Esophagus mucosa (tissue), 1 donor: ENCODE data around the gene GSK3B. TPM values are rescaled to one million over a fixed set of nuclear protein-coding genes. Genes with fewer than 3 reads are reported as not detected.
"Not testable (repeated sequence)": the region's sequence is repeated elsewhere in the genome, so short reads cannot be mapped to it uniquely, and the experiment has no call there.

Experiments used
- ATAC-seq: fragments of 200-7000 bp; cut with Tn5 transposase; one replicate; pipeline ENCODE4 v1.9.1; 2020
- total RNA-seq: library from RNA; stranded (reverse); gene quantifications from one replicate; pipeline ENCODE4 v1.2.4, GENCODE V29; 2023
- donor health status: DM: yes; HTN: yes; CAD: no.

Gene GSK3B
- total RNA-seq, 1 donor from 2014 or later: 33.1 TPM

DNA sequence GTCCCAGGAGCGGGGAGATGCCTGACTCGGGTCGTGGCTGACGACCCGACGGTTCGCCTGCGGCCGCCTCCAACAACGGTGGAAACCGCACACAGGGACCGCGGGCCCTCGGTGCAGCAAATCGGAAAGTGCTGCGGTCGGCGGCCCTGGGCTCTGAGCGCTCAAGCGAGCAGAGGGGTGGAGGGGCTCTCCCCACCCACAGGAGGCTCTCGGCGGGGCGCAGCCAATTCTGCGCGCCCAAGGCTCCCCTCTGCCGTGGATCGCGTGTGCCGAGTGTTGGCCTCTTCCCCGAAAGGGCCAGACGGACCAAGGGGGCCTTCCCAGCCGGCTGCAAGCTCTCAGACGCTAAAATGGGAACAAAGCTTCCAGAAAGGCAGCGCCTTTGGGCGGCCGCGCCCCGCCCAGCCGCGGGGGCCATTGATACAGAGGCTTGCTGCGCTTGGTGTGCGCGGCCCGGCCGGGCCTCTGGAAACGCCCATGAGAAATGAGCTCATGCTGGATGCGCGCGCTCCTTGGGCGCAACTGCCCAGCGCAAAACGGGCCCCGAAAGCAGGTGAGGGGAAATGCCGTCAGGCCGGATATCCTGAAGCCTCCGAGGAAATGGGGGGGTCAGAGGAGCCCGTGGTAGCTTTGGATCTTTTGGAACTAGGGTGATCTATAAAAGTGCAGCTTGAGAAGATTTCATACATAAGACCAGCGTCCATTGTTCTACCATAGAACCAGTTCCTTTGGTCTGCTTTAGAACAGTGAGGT, 1.2 kb upstream of the GSK3B start:
- ATAC-seq: peak; percentile 77

DNA sequence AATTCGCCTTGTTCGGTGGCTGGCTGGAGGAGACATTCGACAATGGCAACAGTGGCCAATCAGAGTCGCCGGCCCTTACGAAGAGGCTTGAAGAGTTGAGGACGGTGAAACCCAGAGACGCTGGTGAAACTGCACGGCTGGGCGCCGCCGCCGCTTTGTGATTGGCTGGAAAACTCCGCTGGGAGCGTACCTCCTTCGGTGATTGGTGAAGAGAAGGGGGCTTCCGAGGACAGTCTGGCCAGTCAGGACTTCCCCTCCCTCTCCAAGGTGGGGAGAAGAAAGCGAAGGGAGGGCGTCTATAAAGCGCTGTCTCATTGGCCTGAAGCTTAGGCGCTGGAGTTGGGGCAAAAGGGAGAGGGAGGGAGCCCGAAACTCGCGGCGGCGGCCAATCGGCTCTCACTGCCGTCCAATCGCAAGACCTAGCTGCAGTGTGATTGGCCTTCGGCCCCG, 554 bp upstream of the GSK3B start:
- peak; percentile 89 for ATAC-seq

DNA sequence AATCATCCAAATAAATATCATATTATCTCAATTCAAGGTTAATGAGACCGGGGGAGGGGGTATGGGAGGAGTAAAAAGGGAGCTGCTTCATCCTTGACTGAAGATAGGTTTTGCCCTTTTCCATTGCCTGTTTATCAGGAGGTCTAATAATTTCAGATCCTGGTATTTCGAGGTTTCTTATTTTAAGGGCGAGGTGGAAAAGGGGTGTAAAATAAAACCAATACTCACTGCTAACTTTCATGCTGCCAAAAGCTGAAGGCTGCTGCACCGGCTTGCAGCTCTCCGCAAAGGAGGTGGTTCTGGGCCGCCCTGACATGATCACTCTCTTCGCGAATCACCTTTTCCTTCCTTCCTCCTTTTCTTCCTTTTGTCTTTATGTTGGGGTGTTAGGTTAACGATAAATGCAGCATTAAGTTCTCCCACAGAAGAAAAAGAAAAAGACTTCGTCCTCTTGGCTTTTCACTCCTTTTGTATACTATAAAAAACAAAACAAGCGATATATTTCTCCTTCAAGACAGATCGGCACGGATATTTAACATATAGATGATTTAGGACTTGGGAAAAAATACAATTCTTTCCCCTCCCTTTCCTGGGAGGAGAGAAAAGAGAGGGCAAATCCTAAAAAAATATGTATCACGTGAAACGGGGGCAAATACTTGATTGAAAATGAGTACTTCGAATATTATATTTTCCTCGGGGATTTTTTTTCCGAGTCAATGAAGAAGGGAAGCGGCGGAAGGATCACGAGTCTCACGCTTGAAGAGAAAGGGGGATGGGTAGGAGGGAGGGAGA, 932 bp downstream of the GSK3B start:
- ATAC-seq: no peak

DNA sequence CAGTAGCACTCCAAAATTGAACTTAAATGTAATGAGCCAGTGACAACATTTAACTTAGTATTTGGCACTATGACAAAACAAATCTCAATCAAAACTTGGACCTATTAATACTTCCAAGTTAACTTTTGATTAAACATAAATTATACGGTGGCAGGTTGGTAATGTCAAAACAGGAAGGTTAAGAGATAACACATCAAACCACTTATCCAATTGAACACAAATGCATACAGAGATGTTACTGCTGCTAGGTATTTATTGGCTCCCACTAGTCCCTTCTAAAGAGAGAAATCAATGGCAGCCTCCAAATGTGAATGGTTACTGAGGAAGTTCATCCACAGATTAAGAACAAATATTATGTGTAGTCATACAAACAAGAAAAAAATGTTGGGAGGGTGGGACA, 1.8 kb downstream of the GSK3B start:
- no peak for ATAC-seq

DNA sequence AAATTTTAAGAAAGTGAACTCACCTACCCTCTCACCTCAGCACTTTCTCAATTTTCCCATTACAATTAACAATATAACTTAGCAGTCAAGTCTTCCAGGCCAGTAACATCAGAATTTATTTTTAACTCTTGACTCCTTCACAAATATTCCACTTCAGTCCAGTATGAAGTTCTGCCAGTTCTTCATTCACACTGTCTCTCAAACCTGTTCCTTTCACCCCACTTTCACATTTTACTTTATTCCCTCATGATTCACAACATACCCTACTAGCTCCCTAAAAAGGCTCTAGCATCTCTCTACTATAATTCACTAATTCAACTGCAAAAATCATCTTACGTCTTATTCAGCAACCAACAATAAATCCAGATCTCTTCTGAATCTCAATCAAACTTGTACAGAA, 3.8 kb downstream of the GSK3B start:
- ATAC-seq: no peak

- no peak for ATAC-seq
These were observed 5.2 kb downstream of the GSK3B start for GRCh38 chr3:120089089-120089488.

DNA sequence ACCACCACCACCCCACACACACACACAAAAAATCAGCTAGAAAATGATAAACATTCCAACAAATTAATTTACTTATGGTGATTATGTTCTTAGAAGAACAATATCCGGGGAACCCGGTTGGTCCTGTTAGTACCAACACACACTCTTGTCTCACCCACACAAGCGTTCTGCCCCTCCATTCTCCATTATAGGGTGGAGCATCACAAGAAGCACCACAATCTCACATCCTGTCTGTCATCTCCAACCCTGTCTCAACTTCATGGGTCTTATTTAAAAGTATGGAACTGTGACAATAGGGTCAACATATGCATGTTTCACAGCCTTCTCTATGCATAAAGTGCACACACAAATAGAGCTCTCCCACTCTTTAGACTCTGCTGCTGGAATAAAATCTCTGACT, 5.6 kb downstream of the GSK3B start:
- no peak for ATAC-seq

GRCh38 chr3:120081719-120082118, 12.5 kb downstream of the GSK3B start:
- ATAC-seq: no peak

DNA sequence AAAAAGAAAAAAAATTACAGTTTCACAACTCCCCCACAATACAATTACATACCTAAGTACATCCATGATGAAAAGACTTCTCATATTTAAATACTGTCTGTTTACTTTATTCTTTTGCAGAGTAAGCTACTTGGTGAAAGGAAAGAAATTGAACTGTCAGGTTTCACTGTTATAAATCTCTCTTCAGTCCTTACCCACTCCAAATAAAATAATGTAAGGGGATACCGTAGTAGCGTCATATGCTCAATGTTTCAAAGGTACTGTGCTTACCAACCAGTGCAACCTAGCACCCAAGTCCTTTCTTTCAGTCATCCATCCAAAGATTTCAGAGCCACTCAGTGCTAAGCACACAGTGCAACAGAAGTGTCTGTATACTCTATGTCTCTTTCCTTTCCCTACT, 13.4 kb downstream of the GSK3B start:
- no peak for ATAC-seq

GRCh38 chr3:120077731-120078130, 16.5 kb downstream of the GSK3B start:
- ATAC-seq: no peak

DNA sequence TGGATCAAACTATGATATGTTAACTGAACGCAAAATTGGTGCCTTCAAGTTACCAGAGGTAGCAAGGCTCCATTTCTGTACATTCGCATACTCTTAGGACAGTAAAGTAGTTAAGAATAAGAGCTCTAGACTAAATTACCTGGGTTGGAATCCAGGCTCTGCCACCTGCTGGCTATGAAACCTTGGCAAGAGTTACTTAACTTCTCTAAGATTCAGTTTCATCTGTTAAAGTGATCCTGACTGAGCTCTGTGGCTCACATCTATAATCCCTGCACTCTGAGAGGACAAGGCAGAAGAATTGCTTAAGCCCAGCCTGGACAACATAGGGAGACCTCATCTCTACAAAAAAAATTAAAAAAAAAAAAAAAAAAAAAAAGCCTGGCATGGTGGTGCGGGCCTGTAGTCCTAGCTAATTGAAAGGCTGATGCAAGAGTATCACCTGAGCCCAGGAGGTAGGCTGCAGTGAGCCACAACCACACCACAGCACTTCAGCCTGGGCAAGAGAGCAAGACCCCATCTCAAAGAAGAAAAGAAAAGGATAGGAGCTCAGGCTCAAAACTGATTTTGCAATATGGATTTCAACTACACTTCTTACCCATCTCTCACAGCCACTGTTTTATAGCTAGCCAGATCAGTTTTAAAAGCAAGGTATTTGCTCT, 21.3 kb downstream of the GSK3B start:
- no peak for ATAC-seq

GRCh38 chr3:120071259-120071658, 23.0 kb downstream of the GSK3B start:
- ATAC-seq: no peak

DNA sequence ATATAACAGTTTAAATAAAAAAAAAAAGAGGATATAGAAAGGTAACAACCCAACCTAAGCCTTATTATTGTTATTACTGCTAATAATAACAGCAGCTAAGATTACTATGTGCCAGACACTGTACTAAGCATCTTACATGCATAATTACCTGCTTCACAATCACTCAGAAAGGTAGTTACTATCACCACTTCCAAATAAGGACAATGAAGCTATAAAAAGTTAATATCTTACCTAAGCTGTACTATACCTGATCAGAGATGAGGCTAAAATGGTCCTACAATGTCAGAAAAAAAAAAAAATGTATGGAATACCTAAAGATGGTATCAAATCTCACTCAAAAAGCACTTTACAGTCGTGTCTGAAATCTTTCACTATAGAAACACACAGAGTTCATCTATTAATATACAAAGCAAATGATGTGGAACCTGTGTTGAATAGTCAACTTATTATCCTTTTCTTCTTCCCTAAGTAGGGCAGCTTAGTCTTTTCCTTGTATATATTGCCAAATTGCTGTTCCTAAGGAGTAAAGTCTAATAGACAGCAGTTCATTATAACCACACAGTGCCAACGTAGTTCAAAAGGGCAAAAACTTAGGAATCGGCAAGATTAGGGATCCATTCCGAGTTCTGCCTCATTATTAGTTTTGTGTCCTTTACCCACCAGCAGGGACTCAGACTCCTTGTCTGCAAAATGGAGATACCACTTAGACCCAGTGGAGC, 23.8 kb downstream of the GSK3B start:
- no peak for ATAC-seq

DNA sequence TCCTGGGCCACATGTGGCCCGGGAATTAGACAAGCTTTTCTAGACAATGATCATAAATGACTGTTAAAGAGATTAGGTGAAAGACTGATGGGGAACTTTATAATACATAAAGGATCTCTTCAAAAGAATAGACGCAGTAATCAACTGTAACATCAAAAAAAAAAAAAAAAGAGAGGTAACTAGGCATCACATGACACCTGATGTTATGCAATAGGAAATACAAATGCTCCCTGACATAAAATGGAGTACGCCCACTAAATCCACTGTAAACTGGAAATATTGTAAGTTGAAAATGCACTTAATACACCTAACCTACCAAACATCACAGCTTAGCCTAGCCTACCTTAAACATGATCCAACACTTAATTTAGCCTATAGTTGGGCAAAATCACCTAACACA, 27.2 kb downstream of the GSK3B start:
- ATAC-seq: no peak

DNA sequence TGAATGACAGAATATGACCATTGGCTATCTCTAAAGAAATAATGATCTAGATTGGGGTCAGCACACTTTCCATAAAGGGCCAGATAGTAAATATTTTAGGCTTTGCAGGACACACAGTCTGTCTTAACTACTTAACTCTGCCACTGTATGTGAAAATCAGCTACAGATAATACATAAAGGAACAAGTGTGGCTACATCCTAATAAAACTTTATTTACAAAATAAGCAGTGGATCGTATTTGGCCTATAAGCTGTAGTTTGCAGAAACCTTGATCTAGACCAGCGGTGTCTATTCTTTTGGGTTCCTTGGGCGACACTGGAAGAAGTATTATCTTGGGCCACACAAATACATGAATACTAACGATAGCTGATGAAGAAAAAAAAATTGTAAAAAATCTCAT, 27.6 kb downstream of the GSK3B start:
- no peak for ATAC-seq

DNA sequence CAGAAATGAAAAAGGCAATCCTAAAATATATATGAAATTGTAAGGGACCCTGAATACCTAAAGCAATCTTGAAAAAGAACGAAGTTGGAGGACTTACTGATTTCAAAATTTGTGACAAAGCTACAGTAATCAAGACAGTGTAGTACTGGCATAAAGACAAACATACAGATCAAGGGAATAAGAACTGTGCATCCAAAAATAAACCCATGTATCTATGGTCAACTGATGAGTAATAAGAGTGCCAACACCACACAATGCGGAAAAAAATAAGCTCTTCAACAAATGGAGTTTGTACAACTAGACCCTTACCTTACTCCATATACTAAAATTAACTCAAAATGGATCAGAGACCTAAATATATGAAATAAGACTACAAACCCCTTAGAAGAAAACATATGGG, 29.6 kb downstream of the GSK3B start:
- no peak for ATAC-seq

DNA sequence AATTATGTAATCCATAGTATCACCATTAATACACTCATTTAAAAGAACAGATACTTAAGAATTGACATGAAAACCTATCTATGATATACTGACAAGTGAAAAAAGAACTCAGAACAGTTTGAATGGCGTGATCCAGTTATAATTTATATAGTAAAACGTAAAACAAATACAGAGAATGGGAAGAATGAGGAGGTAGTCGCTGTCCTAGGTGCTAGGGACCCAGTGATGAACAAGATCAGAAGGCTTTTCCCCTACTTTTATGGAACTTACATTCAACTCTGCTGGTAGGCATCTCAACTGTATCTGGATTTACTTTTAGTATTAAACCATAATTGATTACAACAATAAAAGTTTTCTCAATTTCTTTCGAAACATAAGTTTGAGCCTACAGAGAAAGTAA, 31.8 kb downstream of the GSK3B start:
- no peak for ATAC-seq

- no peak for ATAC-seq
These were observed 35.0 kb downstream of the GSK3B start for GRCh38 chr3:120059081-120059864.

- ATAC-seq: no peak
These were observed 36.6 kb downstream of the GSK3B start for GRCh38 chr3:120057626-120058025.

GRCh38 chr3:120057029-120057428, 37.2 kb downstream of the GSK3B start:
- ATAC-seq: no peak

DNA sequence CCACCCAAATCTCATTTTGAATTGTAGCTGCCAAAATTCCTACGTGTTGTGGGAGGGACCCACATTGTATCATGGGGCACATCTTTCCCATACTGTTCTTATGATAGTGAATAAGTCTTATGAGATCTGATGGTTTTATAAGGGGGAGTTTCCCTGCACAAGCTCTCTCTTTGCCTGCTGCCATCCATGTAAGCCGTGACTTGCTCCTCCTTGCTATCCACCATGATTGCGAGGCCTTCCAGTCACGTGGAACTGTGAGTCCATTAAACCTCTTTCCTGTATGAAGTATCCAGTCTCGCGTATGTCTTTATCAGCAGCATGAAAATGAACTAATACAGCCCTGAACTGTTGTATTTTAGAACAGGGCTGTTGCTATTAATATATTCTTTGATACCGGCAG, 40.6 kb downstream of the GSK3B start:
- ATAC-seq: not testable (repeated sequence)

- ATAC-seq: no peak
These were observed 41.6 kb downstream of the GSK3B start for GRCh38 chr3:120052677-120053076.
